Measurements from ENCODE around the gene PLD2.

Gene PLD2

GRCh38 chr17:4839221-4839620 lies 32.3 kb downstream of the PLD2 start:
- no peak overlapping the region for H3K4me3 ChIP-seq (ENCODE audit: low read depth, low read length)
- no peak for TF ChIP-seq CTCF (IDR thresholded peaks at IDR 0.05; ENCODE audit: low read depth, low read length, missing control alignments)
- no peak for DNase-seq (ENCODE audit: low read depth)

GRCh38 chr17:4839965-4840892 lies 33.3 kb downstream of the PLD2 start:
- no peak overlapping the region for H3K4me3 ChIP-seq (ENCODE audit: low read depth, low read length)
- DNase-seq (ENCODE audit: low read depth) = no peak
- no peak for TF ChIP-seq CTCF (IDR thresholded peaks at IDR 0.05; ENCODE audit: low read depth, low read length, missing control alignments)

GRCh38 chr17:4840893-4841242 lies 33.9 kb downstream of the PLD2 start:
- no peak for DNase-seq (ENCODE audit: low read depth)
- no peak for TF ChIP-seq CTCF (IDR thresholded peaks at IDR 0.05; ENCODE audit: low read depth, low read length, missing control alignments)
- no peak overlapping the region for H3K4me3 ChIP-seq (ENCODE audit: low read depth, low read length)

- DNase-seq (ENCODE audit: low read depth) = no peak
- TF ChIP-seq CTCF (IDR thresholded peaks at IDR 0.05; ENCODE audit: low read depth, low read length, missing control alignments) = no peak
- H3K4me3 ChIP-seq (ENCODE audit: low read depth, low read length) = no peak overlapping the region
Observed at GRCh38 chr17:4842376-4842775, 35.4 kb downstream of the PLD2 start.

GRCh38 chr17:4843321-4844000 lies 36.5 kb downstream of the PLD2 start:
- no peak for DNase-seq (ENCODE audit: low read depth)
- no peak overlapping the region for H3K4me3 ChIP-seq (ENCODE audit: low read depth, low read length)

GRCh38 chr17:4845118-4845517 lies 38.2 kb downstream of the PLD2 start:
- DNase-seq (ENCODE audit: low read depth) = no peak
- no peak for TF ChIP-seq CTCF (IDR thresholded peaks at IDR 0.05; ENCODE audit: low read depth, low read length, missing control alignments)
- no peak overlapping the region for H3K4me3 ChIP-seq (ENCODE audit: low read depth, low read length)

More at GRCh38 chr17:4843321-4844000, 36.5 kb downstream of the PLD2 start:
- TF ChIP-seq CTCF (IDR thresholded peaks at IDR 0.05; ENCODE audit: low read depth, low read length, missing control alignments) = no peak
